Naive B cell (primary cell): Measurements from ENCODE around the gene CNNM2. TPM values are rescaled to one million over a fixed set of nuclear protein-coding genes. Genes with fewer than 3 reads are reported as not detected.
"Not testable (repeated sequence)": the region's sequence is repeated elsewhere in the genome, so short reads cannot be mapped to it uniquely, and the experiment has no call there.

Experiments
- ATAC-seq, 2 donors: fragments of 150-1000 bp; cut with Tn5 transposase; 2 replicates each; pipeline ENCODE4 v1.10.0; 2021; ENCODE audit warnings: low read depth in 2 of 2, mild to moderate bottlenecking in 2 of 2, moderate library complexity in 2 of 2
- DNase-seq: peaks from one replicate; pipeline ENCODE4 v3.0.0; 2022
- H3K27ac Mint-ChIP-seq, 6 donors: one replicate each; pipeline ENCODE4 v1.8.0; 2020 to 2022; ENCODE audit warnings: mild to moderate bottlenecking in 6 of 6, mixed read lengths in 6 of 6, moderate library complexity in 5 of 6, inconsistent platforms in 2 of 6
- H3K27me3 Mint-ChIP-seq, 3 donors: one replicate each; pipeline ENCODE4 v1.8.0; 2021 to 2022; ENCODE audit warnings: mixed read lengths in 3 of 3, mild to moderate bottlenecking in 1 of 3
- H3K36me3 Mint-ChIP-seq, 2 donors: one replicate each; pipeline ENCODE4 v1.8.0; 2020 to 2022; ENCODE audit warnings: mixed read lengths in 2 of 2, inconsistent platforms in 1 of 2, mild to moderate bottlenecking in 1 of 2
- H3K4me1 Mint-ChIP-seq, 3 donors: one replicate each; pipeline ENCODE4 v1.8.0; 2020 to 2022; ENCODE audit warnings: mixed read lengths in 3 of 3, inconsistent platforms in 1 of 3, mild to moderate bottlenecking in 1 of 3, moderate library complexity in 1 of 3
- H3K4me3 Mint-ChIP-seq, 8 donors: one replicate each; pipeline ENCODE4 v1.8.0; 2020 to 2022; ENCODE audit warnings: mild to moderate bottlenecking in 8 of 8, mixed read lengths in 8 of 8, moderate library complexity in 8 of 8, inconsistent platforms in 2 of 8
- H3K9me3 Mint-ChIP-seq, 7 donors: one replicate each; pipeline ENCODE4 v1.8.0; 2020 to 2022; ENCODE audit warnings: mixed read lengths in 7 of 7, mild to moderate bottlenecking in 5 of 7, inconsistent platforms in 2 of 7, moderate library complexity in 1 of 7
- polyA plus RNA-seq, 6 donors: library from polyadenylated mRNA; unstranded; fragments of 300-500 nt; fragmentation: Illumina TruSeq; gene quantifications; one replicate each; pipeline ENCODE4 v1.2.3, GENCODE V29; 2021; ENCODE audit warnings: low read depth in 6 of 6

CNNM2 gene
- polyA plus RNA-seq, 6 donors from 2014 or later = 4.4 to 7.5 (median 6.0) TPM

DNA sequence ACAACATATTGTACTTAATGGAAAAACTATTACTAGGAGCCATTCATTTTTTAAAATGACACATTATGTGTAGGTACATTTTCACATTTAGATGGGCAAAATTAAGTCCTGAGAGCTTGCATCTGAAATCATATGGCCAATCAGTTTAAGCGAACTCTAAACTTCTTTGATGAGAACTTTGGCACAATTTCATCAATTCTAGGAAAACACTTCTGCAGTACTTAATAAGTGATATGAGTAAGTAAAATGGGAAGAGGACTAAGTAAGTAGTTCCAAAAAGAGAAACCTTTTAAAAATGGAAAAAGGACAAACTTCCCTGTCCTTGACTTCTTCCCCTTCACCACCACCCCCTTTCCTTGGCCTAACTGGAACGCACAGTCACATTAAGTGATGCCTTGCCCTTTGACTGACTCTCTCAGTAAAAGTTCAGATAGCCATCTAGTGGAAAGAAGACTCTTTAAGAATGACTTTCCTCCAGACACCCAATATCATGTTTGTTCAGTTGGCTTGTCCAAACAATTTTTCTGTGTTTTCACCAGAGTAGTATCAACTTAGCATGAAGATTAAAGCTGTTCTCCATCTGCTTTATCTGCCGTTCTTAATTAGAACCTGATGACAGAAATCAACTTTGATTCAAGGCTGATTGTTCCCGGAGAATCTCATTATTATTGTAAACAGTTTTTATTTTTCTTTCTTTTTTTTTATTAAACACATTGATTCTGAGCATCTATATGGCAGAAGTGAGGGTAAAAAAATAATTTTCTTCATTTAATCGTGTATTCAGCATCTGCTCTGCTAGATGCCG is 45.1 kb downstream of the CNNM2 start:
- H3K27ac Mint-ChIP-seq = no peak overlapping the region
- no peaks in the 10 kb centered on the region for H3K27me3 Mint-ChIP-seq
- ATAC-seq = no peak
- H3K9me3 Mint-ChIP-seq = no peaks in the 10 kb centered on the region
- H3K4me3 Mint-ChIP-seq = no peak overlapping the region
- no peak for DNase-seq
- H3K36me3 Mint-ChIP-seq = no peaks in the 10 kb centered on the region
- no peaks in the 10 kb centered on the region for H3K4me1 Mint-ChIP-seq

DNA sequence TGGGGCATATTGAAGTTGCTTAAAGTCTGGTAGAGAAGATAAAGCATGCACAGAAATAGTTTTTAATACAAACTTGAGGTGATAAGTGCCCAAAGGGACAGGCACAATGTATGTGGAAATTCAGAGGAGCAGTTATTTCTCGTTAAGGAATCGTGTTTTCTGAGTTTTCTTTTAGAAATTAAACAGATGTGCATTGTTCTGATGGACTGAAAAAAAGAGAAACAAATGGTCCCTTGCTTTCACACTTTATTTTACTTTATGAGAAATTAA is 45.6 kb downstream of the CNNM2 start:
- no peaks in the 10 kb centered on the region for H3K27me3 Mint-ChIP-seq
- H3K36me3 Mint-ChIP-seq = no peaks in the 10 kb centered on the region
- DNase-seq = no peak
- no peak overlapping the region for H3K4me3 Mint-ChIP-seq
- H3K9me3 Mint-ChIP-seq = no peaks in the 10 kb centered on the region
- no peaks in the 10 kb centered on the region for H3K4me1 Mint-ChIP-seq
- ATAC-seq = no peak
- H3K27ac Mint-ChIP-seq = no peak overlapping the region

DNA sequence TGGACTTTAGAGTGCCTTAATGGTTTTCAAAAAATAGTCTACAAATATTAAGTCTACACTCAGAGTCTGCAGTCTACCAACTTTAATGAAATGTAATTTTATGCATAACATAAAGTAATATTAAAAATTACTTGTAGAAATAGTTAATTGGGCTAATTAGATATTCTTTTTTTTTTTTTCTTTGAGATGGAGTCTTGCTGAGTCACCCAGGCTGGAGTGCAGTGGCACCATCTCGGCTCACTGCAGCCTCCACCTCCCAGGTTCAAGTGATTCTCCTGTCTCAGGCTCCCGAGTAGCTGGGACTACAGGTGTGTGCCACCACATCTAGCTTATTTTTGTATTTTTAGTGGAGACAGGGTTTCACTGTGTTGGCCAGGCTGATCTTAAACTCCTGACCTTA is 46.0 kb downstream of the CNNM2 start:
- not testable (repeated sequence) for H3K4me3 Mint-ChIP-seq

DNA sequence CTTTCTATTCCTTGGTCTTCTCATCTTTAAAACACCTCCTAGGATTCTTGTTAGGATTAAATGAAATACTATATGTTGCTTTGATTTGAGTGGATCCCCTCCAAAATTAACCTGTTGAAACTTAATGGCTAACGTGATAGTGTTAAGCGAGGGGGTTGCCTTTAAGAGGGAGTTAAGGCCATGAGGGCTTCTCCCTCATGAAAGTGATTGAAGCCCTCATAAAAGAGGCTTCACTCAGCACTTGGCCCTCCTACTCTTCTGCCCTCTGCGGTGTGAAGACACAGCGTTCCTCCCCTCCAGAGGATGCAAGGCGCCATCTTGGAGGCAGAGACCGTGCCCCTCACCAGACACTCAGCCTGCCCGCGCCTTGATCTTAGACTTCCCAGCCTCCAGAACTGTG is 46.6 kb downstream of the CNNM2 start:
- no peaks in the 10 kb centered on the region for H3K4me1 Mint-ChIP-seq
- H3K9me3 Mint-ChIP-seq = no peaks in the 10 kb centered on the region
- H3K4me3 Mint-ChIP-seq = no peak overlapping the region
- H3K27me3 Mint-ChIP-seq = no peaks in the 10 kb centered on the region
- no peaks in the 10 kb centered on the region for H3K36me3 Mint-ChIP-seq
- ATAC-seq (no peak), DNase-seq (no peak)
- H3K27ac Mint-ChIP-seq = no peak overlapping the region

More for the DNA sequence above, 46.0 kb downstream of the CNNM2 start:
- not testable (repeated sequence) for H3K9me3 Mint-ChIP-seq, DNase-seq, H3K27me3 Mint-ChIP-seq, H3K36me3 Mint-ChIP-seq, H3K27ac Mint-ChIP-seq, ATAC-seq, H3K4me1 Mint-ChIP-seq

DNA sequence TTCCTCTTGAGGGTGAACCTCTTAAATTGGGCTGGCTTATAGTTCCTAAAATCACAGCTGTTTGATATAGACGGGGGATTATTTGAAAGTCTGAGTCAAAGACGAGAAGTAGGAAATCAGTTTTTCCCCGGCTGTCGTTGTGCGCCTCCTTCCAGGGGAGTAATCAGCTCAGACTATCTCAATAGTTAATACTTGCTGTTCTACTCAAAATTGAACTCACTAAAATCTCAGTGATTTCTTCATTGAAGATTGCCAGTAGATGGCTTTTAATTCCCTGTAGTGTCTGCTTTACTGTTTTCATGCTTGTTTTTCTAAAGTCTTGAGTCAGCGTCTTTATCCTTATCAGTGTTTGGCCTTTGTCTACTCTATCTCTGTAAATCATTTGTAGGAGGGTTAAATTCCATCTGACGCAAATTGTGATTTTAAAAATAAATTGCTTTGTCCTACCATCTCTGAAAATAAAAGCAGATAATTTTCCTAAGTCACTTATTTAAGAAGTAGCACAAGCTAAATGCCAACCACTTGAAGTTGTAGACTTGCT is 47.3 kb downstream of the CNNM2 start:
- no peaks in the 10 kb centered on the region for H3K27me3 Mint-ChIP-seq
- H3K4me3 Mint-ChIP-seq = no peak overlapping the region
- no peaks in the 10 kb centered on the region for H3K9me3 Mint-ChIP-seq
- no peaks in the 10 kb centered on the region for H3K36me3 Mint-ChIP-seq
- no peaks in the 10 kb centered on the region for H3K4me1 Mint-ChIP-seq
- DNase-seq (no peak), ATAC-seq (no peak)
- no peak overlapping the region for H3K27ac Mint-ChIP-seq

DNA sequence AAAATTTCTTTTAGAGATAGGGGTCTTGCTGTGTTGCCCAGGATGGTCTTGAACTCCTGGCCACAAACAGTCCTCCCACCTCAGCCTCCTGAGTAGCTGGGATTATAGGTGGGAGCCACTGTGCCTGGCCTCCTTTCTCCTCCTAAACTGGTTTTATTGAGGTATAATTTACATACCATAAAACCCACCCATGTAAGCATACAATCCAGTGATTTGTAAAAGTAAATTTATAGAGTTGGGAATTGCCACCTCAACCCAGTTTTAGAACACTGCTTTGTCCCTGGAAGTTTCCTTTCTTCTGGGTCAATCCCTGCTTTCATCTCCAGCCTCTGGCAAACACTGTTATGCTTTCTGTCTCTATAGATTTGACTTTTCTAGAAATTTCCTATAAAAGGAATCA is 49.0 kb downstream of the CNNM2 start:
- Mint-ChIP-seq H3K4me3 (no peak overlapping the region), H3K4me1 (no peaks in the 10 kb centered on the region), H3K9me3 (no peaks in the 10 kb centered on the region), H3K27ac (no peak overlapping the region), H3K36me3 (no peaks in the 10 kb centered on the region), H3K27me3 (no peaks in the 10 kb centered on the region)
- DNase-seq (no peak), ATAC-seq (no peak)

DNA sequence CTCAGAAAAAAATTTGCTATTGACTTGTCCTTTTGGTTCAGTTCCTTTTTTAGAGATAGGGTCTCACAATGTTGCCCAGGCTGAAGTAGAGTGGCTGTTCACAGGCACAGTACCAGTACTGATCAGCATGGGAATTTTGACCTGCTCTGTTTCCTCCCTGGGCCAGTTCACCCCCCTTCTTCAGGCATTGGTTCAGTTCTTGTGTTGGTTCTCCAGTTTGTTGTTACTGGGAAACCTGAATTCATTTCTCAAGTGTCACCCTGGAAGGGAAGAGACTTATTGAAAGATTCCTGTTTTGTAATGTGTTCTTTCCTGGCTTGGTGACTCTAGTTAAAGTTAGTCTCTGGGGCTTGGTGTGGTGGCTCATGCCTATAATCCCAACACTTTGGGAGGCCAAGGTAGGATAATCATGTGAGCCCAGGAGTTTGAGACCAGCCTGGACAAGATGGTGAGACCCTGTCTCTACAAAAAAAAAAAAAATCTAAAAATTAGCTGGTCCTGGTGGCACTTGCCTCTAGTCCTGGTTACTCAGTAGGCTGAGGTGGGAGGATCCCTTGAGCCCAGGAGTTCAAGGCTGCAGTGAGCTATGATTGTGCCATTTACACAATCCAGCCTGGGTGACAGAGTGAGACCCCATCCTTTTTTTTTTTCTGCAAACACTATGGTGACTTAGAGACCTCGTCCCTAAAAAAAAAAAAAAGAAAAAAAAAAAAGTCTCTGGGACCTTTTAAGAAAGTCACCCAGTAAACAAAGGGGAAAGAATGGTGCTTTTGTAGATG is 52.7 kb downstream of the CNNM2 start:
- no peak overlapping the region for H3K27ac Mint-ChIP-seq
- DNase-seq (no peak), ATAC-seq (no peak)
- H3K27me3 Mint-ChIP-seq = no peaks in the 10 kb centered on the region
- H3K4me3 Mint-ChIP-seq = no peak overlapping the region
- peaks cover 0 to 2% (median 0%) of the 10 kb centered on the region in 7 donors for H3K9me3 Mint-ChIP-seq
- no peaks in the 10 kb centered on the region for H3K36me3 Mint-ChIP-seq
- H3K4me1 Mint-ChIP-seq = peaks cover 2 to 11% (median 7%) of the 10 kb centered on the region in 3 donors

DNA sequence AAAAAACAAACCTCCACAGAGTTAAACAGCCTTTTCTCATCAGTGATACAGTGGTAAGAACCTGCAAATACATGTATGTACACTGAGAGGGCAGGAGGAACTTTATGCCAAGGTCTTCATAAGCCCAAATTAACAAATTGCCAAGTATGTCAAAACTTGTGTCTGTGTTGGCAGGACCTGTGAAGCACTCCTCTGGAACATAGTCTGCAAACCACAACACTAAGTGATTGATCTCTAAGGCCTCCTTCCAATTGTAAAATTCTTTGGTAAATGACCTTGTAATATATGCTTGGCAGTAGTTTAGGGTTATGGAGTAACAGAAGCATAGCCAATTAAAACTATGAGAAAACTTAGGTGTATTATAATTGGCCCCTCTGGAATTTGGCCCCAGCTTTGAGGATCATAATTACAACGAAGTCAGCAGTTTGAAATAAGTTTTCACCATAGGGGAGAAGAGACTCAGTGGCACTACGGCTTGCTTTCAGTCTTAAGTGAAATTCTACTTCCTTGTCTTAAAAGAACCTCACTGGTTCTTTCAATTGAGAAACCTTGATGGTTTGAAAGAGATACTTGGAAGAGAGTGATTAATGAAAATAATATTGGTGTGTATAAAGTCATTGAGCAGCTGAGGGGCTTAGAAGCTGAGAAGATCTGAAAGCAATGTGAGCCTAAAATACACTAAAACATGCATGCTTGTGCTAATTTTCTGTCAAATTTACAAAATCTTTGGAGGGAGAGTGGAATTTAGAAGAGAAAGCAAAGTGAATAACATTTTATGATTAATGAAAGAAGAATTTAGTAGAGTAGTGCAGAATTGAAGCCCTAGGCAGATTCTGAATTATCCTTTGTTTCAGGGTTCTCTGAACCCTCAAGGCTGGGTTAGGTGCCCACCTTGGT is 57.6 kb downstream of the CNNM2 start:
- Mint-ChIP-seq H3K27ac (no peak overlapping the region), H3K9me3 (peaks cover 0 to 4% (median 0%) of the 10 kb centered on the region in 7 donors), H3K27me3 (no peaks in the 10 kb centered on the region), H3K36me3 (no peaks in the 10 kb centered on the region), H3K4me3 (no peak overlapping the region), H3K4me1 (peaks cover 7 to 14% (median 11%) of the 10 kb centered on the region in 3 donors)
- no peak for DNase-seq
- ATAC-seq = no peak

DNA sequence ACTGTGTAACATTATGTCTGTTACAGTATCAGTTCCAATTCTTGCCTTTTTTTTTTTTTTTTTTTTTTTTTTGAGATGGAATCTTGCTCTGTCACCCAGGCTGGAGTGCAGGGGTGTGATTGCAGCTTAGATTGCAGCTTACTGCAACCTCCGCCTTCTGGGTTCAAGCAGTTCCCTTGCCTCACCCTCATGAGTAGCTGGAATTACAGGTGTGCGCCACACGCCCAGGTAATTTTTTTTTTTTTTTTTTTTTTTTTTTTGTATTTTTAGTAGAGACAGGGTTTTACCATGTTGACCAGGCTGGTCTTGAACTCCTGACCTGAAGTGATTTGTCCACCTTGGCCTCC is 58.3 kb downstream of the CNNM2 start:
- peaks cover 7 to 14% (median 11%) of the 10 kb centered on the region in 3 donors for H3K4me1 Mint-ChIP-seq
- H3K27ac Mint-ChIP-seq, H3K36me3 Mint-ChIP-seq, H3K9me3 Mint-ChIP-seq, ATAC-seq, DNase-seq, H3K4me3 Mint-ChIP-seq, H3K27me3 Mint-ChIP-seq: not testable (repeated sequence)

DNA sequence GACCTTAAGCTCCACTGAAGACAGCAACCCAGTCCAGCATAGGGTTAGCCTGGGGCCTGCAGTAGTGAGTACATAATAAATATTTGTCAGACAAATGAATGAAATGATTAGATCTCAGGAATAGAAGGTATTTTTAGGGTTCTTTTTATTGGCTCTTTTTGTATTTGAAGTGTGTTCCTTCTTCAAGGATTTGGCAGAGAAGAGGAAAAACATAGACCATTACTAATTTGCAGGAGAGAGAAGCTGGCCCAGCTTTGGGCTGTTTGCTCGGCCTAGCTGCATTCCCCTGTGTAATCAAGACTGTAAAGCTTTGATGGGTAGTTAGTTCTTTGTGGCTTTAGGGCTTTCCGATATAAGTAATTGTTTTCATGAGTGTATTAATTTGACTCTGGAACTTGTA is 64.2 kb downstream of the CNNM2 start:
- Mint-ChIP-seq H3K27ac (no peak overlapping the region), H3K36me3 (peaks cover 0 to 5% of the 10 kb centered on the region in 2 donors), H3K4me3 (no peak overlapping the region), H3K9me3 (peaks cover 0 to 5% (median 0%) of the 10 kb centered on the region in 7 donors), H3K4me1 (peaks cover 0 to 11% (median 6%) of the 10 kb centered on the region in 3 donors), H3K27me3 (no peaks in the 10 kb centered on the region)
- no peak for ATAC-seq
- DNase-seq = no peak

DNA sequence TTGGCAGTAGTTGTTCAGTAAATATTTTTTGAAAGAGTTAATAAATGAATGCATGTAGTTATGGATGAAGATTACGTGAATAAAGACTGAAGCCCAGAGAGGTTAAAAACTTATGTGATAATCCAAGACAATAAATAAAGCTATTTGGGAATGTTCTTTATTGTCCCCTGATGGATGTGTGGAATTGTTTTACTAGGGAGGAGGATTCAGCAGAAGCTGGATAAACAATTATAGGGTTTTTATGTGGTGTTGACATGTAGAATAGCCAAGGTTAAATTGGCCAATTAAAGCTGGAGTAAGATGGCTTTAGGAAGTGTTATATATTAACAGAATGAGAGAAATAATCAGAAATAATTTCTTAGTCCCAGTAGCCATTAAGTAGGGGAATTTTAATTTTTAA is 66.0 kb downstream of the CNNM2 start:
- Mint-ChIP-seq H3K4me1 (peaks cover 0 to 11% (median 0%) of the 10 kb centered on the region in 3 donors), H3K27ac (no peak overlapping the region), H3K4me3 (no peak overlapping the region), H3K27me3 (no peaks in the 10 kb centered on the region), H3K36me3 (peaks cover 0 to 5% of the 10 kb centered on the region in 2 donors), H3K9me3 (peaks cover 0 to 5% (median 0%) of the 10 kb centered on the region in 7 donors)
- DNase-seq = no peak
- no peak for ATAC-seq

DNA sequence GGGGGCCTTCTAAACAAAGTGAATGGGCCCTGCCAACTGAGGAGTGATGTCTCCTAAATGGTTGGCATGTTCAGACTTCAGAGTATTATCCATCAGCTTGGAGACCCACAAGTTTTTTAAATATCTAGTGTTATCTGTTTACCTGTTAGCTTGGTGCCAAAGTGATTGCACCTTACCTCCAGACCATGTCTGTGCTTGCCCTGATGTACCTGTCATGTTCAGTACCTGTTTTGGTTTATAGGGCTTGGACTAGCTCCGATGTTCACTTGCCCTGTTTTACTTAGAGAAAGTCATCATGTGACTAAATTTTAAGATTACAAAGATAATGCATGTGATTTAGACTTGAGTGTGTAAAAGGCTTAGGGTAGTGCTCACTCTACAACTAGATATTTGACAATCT is 67.7 kb downstream of the CNNM2 start:
- Mint-ChIP-seq H3K27me3 (no peaks in the 10 kb centered on the region), H3K4me1 (peaks cover 0 to 11% (median 0%) of the 10 kb centered on the region in 3 donors), H3K27ac (no peak overlapping the region), H3K4me3 (no peak overlapping the region), H3K36me3 (peaks cover 0 to 5% of the 10 kb centered on the region in 2 donors), H3K9me3 (peaks cover 0 to 4% (median 0%) of the 10 kb centered on the region in 7 donors)
- DNase-seq (no peak), ATAC-seq (no peak)
